Keratinocyte (primary cell): ENCODE measurements around the gene ZBTB17. TPM values are rescaled to one million over a fixed set of nuclear protein-coding genes. Genes with fewer than 3 reads are reported as not detected.

Experiments
- DNase-seq: peaks from one replicate; pipeline ENCODE4 v3.0.0-alpha.2; 2011; ENCODE audit warnings: low read depth, missing footprints, low spot score
- FAIRE-seq: peaks from 2 replicates; lab custom pipeline; 2011; peaks lifted over from hg19 to GRCh38; lab: Jason Lieb, UNC
- H2AFZ ChIP-seq: 2 replicates; pipeline ENCODE4 v1.6.0; 2012; ENCODE audit warnings: low read length, control low read depth, inconsistent platforms; ENCODE audit not compliant: control insufficient read depth
- H3K27ac ChIP-seq: 2 replicates; pipeline ENCODE4 v1.5.1; 2011; ENCODE audit warnings: low read length; ENCODE audit not compliant: control insufficient read depth, insufficient read depth
- H3K27me3 ChIP-seq: 3 replicates; pipeline ENCODE4 v1.6.0; 2011; ENCODE audit warnings: low read length; ENCODE audit not compliant: control insufficient read depth, insufficient read depth; ENCODE audit errors: extremely low read depth
- H3K36me3 ChIP-seq, 2 experiments: 2 replicates in 1 of 2; 3 replicates in 1 of 2; pipeline ENCODE4 v1.5.1; 2011; ENCODE audit warnings: low read length in 2 of 2, mild to moderate bottlenecking in 1 of 2; ENCODE audit not compliant: control insufficient read depth in 2 of 2, insufficient read depth in 2 of 2; ENCODE audit errors: extremely low read depth in 1 of 2
- H3K4me1 ChIP-seq: 3 replicates; pipeline ENCODE4 v1.5.1; 2011; ENCODE audit warnings: low read length; ENCODE audit not compliant: control insufficient read depth, insufficient read depth; ENCODE audit errors: extremely low read depth
- H3K4me2 ChIP-seq: 3 replicates; pipeline ENCODE4 v1.6.0; 2011; ENCODE audit warnings: low read depth, low read length; ENCODE audit not compliant: control insufficient read depth, insufficient read depth; ENCODE audit errors: extremely low read depth
- H3K4me3 ChIP-seq, 3 experiments: fragments of 200-600 bp in 1 of 3; sonication (generic) in 1 of 3; 2 replicates in 2 of 3; 3 replicates in 1 of 3; pipeline ENCODE4 v1.5.1; 2011 to 2016; ENCODE audit warnings: low read length in 3 of 3, mild to moderate bottlenecking in 3 of 3, control low read depth in 2 of 3, inconsistent platforms in 1 of 3, low read depth in 1 of 3, mixed read lengths in 1 of 3, mixed run types in 1 of 3, moderate library complexity in 1 of 3; ENCODE audit not compliant: control insufficient read depth in 2 of 3, insufficient read depth in 2 of 3; ENCODE audit errors: extremely low read depth in 1 of 3
- H3K79me2 ChIP-seq: 2 replicates; pipeline ENCODE4 v1.6.0; 2012; ENCODE audit warnings: low read length; ENCODE audit not compliant: control insufficient read depth, insufficient read depth
- H3K9ac ChIP-seq: 3 replicates; pipeline ENCODE4 v1.6.0; 2011; ENCODE audit warnings: low read length; ENCODE audit not compliant: control insufficient read depth, insufficient read depth; ENCODE audit errors: extremely low read depth
- H3K9me1 ChIP-seq: 3 replicates; pipeline ENCODE4 v1.6.0; 2011; ENCODE audit warnings: low read length; ENCODE audit not compliant: control insufficient read depth, insufficient read depth; ENCODE audit errors: extremely low read depth
- H3K9me3 ChIP-seq: 2 replicates; pipeline ENCODE4 v1.5.1; 2012; ENCODE audit warnings: low read depth, low read length; ENCODE audit not compliant: control insufficient read depth
- H4K20me1 ChIP-seq: 3 replicates; pipeline ENCODE4 v1.6.0; 2011; ENCODE audit warnings: low read length; ENCODE audit not compliant: control insufficient read depth, insufficient read depth; ENCODE audit errors: extremely low read depth
- EZH2 ChIP-seq: IDR thresholded peaks from one replicate; pipeline ENCODE4 v1.6.1; 2012; ENCODE audit warnings: inconsistent platforms, mild to moderate bottlenecking, low read length, moderate library complexity
- dilution Hi-C: fragments of 300-500 bp; cut with MboI; formaldehyde crosslinking; loops from one replicate; pipeline ENCODE4 v1.7.0; 2020; ENCODE audit warnings: low sequenced_read_pairs; ENCODE audit not compliant: extremely low pct_ligation_motif_present
- polyA plus RNA-seq, 5 experiments: library from polyadenylated mRNA; depleted of rRNA in 3 of 5; stranded (reverse) in 3 of 5; stranded (forward) in 1 of 5; unstranded in 1 of 5; fragments of >200 nt; gene quantifications; 1 replicate in 1 of 5; 2 replicates in 3 of 5; 3 replicates in 1 of 5; pipeline versions ENCODE4 v1.2.1 to v1.2.3, GENCODE V29; 2011 to 2012; ENCODE audit warnings: missing spikeins in 2 of 5, low read depth in 1 of 5, low replicate concordance in 1 of 5
- TF ChIP-seq, protein P1 (sequence below), 3 experiments: IDR thresholded peaks in 1 of 3; conservative IDR thresholded peaks in 1 of 3; optimal IDR thresholded peaks in 1 of 3; 2 replicates in 2 of 3; 3 replicates in 1 of 3; pipeline versions ENCODE3 to v1.5.1; 2011; ENCODE audit warnings: low read length in 3 of 3, mild to moderate bottlenecking in 3 of 3, moderate library complexity in 2 of 3, control low read depth in 1 of 3, inconsistent platforms in 1 of 3; ENCODE audit not compliant: insufficient read depth in 2 of 3; ENCODE audit errors: extremely low read depth in 1 of 3

The ZBTB17 gene
- polyA plus RNA-seq, 1 donor (not counting 4 experiments of a cell fraction or from before 2014, with no cell fraction given) = 18.4 TPM

DNA sequence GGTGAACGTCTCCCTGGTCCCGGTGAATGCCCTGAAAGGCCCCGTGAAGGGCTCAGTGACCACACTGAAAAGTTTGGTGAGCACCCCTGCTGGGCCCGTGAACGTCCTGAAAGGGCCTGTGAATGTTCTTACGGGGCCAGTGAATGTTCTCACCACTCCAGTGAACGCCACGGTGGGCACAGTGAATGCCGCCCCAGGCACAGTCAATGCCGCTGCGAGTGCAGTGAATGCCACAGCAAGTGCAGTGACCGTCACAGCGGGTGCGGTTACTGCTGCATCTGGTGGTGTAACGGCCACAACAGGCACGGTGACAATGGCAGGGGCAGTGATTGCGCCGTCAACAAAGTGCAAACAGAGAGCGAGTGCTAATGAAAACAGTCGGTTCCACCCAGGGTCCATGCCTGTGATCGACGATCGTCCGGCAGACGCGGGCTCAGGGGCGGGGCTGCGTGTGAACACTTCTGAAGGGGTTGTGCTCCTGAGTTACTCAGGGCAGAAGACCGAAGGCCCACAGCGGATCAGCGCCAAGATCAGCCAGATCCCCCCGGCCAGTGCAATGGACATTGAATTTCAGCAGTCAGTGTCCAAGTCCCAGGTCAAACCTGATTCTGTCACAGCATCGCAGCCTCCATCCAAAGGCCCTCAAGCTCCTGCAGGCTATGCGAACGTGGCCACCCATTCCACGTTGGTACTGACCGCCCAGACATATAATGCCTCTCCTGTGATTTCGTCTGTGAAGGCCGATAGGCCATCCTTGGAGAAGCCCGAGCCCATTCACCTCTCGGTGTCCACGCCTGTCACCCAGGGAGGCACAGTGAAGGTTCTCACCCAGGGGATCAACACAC lies 41.5 kb downstream of the ZBTB17 start:
- Histone ChIP-seq H3K4me2 (no peak overlapping the region), H3K27me3 (no peaks in the 10 kb centered on the region), H3K27ac (no peak overlapping the region), H2AFZ (no peak overlapping the region), H3K4me3 (no peak overlapping the region), H3K36me3 (peaks cover 41 to 52% of the 10 kb centered on the region in 2 experiments), H3K9ac (no peak overlapping the region), H3K9me1 (no peaks in the 10 kb centered on the region), H4K20me1 (no peaks in the 10 kb centered on the region), H3K79me2 (peaks cover 9% of the 10 kb centered on the region), H3K9me3 (no peaks in the 10 kb centered on the region), H3K4me1 (no peaks in the 10 kb centered on the region)
- dilution Hi-C loops = no loop called here
- DNase-seq (no peak), FAIRE-seq (no peak)
- TF ChIP-seq, protein P1, sequence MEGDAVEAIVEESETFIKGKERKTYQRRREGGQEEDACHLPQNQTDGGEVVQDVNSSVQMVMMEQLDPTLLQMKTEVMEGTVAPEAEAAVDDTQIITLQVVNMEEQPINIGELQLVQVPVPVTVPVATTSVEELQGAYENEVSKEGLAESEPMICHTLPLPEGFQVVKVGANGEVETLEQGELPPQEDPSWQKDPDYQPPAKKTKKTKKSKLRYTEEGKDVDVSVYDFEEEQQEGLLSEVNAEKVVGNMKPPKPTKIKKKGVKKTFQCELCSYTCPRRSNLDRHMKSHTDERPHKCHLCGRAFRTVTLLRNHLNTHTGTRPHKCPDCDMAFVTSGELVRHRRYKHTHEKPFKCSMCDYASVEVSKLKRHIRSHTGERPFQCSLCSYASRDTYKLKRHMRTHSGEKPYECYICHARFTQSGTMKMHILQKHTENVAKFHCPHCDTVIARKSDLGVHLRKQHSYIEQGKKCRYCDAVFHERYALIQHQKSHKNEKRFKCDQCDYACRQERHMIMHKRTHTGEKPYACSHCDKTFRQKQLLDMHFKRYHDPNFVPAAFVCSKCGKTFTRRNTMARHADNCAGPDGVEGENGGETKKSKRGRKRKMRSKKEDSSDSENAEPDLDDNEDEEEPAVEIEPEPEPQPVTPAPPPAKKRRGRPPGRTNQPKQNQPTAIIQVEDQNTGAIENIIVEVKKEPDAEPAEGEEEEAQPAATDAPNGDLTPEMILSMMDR (optimal IDR thresholded peaks at IDR 0.05 in 1 of 3, IDR thresholded peaks at IDR 0.05 in 1 of 3, conservative IDR thresholded peaks at IDR 0.05 in 1 of 3; ENCODE audit: extremely low read depth in 1 of 3, insufficient read depth in 2 of 3, low read length in 3 of 3) = no peak
- no peak for TF ChIP-seq EZH2

DNA sequence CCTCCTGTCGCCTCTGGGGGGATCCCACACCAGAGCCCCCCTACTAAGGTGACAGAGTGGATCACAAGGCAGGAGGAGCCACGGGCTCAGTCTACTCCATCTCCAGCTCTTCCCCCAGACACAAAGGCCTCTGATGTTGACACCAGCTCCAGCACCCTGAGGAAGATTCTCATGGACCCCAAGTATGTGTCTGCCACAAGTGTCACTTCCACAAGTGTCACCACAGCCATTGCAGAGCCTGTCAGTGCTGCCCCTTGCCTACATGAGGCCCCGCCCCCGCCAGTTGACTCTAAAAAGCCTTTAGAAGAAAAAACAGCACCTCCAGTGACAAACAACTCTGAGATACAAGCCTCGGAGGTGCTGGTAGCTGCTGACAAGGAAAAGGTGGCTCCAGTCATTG lies 42.2 kb downstream of the ZBTB17 start:
- peaks cover 9% of the 10 kb centered on the region for H3K79me2 ChIP-seq
- no peaks in the 10 kb centered on the region for H3K9me1 ChIP-seq
- peaks cover 42 to 51% of the 10 kb centered on the region in 2 experiments for H3K36me3 ChIP-seq
- no peak overlapping the region for H2AFZ ChIP-seq
- H3K4me1 ChIP-seq = no peaks in the 10 kb centered on the region
- TF ChIP-seq, protein P1 (optimal IDR thresholded peaks at IDR 0.05 in 1 of 3, IDR thresholded peaks at IDR 0.05 in 1 of 3, conservative IDR thresholded peaks at IDR 0.05 in 1 of 3; ENCODE audit: extremely low read depth in 1 of 3, insufficient read depth in 2 of 3, low read length in 3 of 3) = no peak
- no peak for TF ChIP-seq EZH2
- no peaks in the 10 kb centered on the region for H3K9me3 ChIP-seq
- no peaks in the 10 kb centered on the region for H4K20me1 ChIP-seq
- FAIRE-seq = no peak
- no peak overlapping the region for H3K27ac ChIP-seq
- DNase-seq = no peak
- H3K9ac ChIP-seq = no peak overlapping the region
- H3K4me2 ChIP-seq = no peak overlapping the region
- no peaks in the 10 kb centered on the region for H3K27me3 ChIP-seq
- H3K4me3 ChIP-seq = no peak overlapping the region
- dilution Hi-C loops = no loop called here
